ENCODE results near the gene GABRB1.

Gene GABRB1

GRCh38 chr4:47122592-47123291 lies 91.4 kb downstream of the GABRB1 start:
- DNase-seq, result peak; percentile 81

GRCh38 chr4:47128991-47129390 lies 97.6 kb downstream of the GABRB1 start:
- no peak for DNase-seq

GRCh38 chr4:47135210-47135609 lies 103.8 kb downstream of the GABRB1 start:
- no peak for DNase-seq

GRCh38 chr4:47143261-47143660 lies 111.9 kb downstream of the GABRB1 start:
- DNase-seq, result no peak

- no peak for DNase-seq
Observed at GRCh38 chr4:47145630-47146029, 114.3 kb downstream of the GABRB1 start.

GRCh38 chr4:47154816-47155370 lies 123.5 kb downstream of the GABRB1 start:
- no peak for DNase-seq

GRCh38 chr4:47155919-47156318 lies 124.6 kb downstream of the GABRB1 start:
- DNase-seq, result no peak

GRCh38 chr4:47160095-47160494 lies 128.7 kb downstream of the GABRB1 start:
- DNase-seq, result no peak

GRCh38 chr4:47167081-47168035 lies 136.0 kb downstream of the GABRB1 start:
- DNase-seq, result no peak

GRCh38 chr4:47184083-47184482 lies 152.7 kb downstream of the GABRB1 start:
- DNase-seq, result no peak

- no peak for DNase-seq
Observed at GRCh38 chr4:47185761-47186160, 154.4 kb downstream of the GABRB1 start.

GRCh38 chr4:47187608-47188007 lies 156.2 kb downstream of the GABRB1 start:
- no peak for DNase-seq

- no peak for DNase-seq
Observed at GRCh38 chr4:47193179-47193578, 161.8 kb downstream of the GABRB1 start.

- no peak for DNase-seq
Observed at GRCh38 chr4:47194036-47194737, 162.8 kb downstream of the GABRB1 start.

GRCh38 chr4:47195706-47196105 lies 164.3 kb downstream of the GABRB1 start:
- DNase-seq, result no peak

- no peak for DNase-seq
Observed at GRCh38 chr4:47198791-47199190, 167.4 kb downstream of the GABRB1 start.

GRCh38 chr4:47203593-47203992 lies 172.2 kb downstream of the GABRB1 start:
- DNase-seq, result no peak

- DNase-seq, result no peak
Observed at GRCh38 chr4:47207555-47207954, 176.2 kb downstream of the GABRB1 start.

GRCh38 chr4:47209833-47210232 lies 178.5 kb downstream of the GABRB1 start:
- no peak for DNase-seq

- DNase-seq, result no peak
Observed at GRCh38 chr4:47210828-47211227, 179.5 kb downstream of the GABRB1 start.

- DNase-seq, result no peak
Observed at GRCh38 chr4:47213106-47213505, 181.7 kb downstream of the GABRB1 start.

- no peak for DNase-seq
Observed at GRCh38 chr4:47213539-47213938, 182.2 kb downstream of the GABRB1 start.

- DNase-seq, result no peak
Observed at GRCh38 chr4:47213971-47214370, 182.6 kb downstream of the GABRB1 start.

Measured in NCI-H526 treated with DMSO at 0.1 percent for 48 hours (cell line).